ENCODE results near the gene GRM7.

Gene GRM7

DNA sequence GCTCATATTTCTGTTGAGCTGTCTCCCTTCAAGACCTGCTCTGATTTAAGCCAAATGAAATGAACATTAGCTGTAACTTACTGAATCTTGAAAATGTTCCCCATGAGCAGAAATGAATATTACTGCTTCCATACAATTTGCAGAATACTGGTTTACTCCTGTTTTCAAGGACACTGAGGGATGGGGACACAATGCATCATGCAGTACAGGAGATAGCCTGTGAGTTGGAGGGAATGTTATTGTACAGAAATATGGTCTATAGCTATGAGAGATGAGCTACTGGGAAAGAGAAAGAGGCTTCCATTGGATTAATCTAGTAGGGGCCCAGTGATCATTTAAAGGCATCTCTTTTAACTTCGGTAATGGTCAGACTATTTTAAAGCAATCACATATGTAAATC, 798.2 kb downstream of the GRM7 start:
- no peak overlapping the region for H3K27ac Mint-ChIP-seq
- no peak overlapping the region for H3K4me3 Mint-ChIP-seq
- H3K4me1 Mint-ChIP-seq (ENCODE audit: low read depth) = no peaks in the 10 kb centered on the region
- H3K9me3 Mint-ChIP-seq = no peaks in the 10 kb centered on the region
- H3K27me3 Mint-ChIP-seq = peaks cover 3% of the 10 kb centered on the region
- H3K36me3 Mint-ChIP-seq (ENCODE audit: low read depth) = no peaks in the 10 kb centered on the region

- no peak overlapping the region for H3K4me3 Mint-ChIP-seq
- no peaks in the 10 kb centered on the region for H3K4me1 Mint-ChIP-seq (ENCODE audit: low read depth)
- no peaks in the 10 kb centered on the region for H3K36me3 Mint-ChIP-seq (ENCODE audit: low read depth)
- no peaks in the 10 kb centered on the region for H3K27me3 Mint-ChIP-seq
- H3K9me3 Mint-ChIP-seq = no peaks in the 10 kb centered on the region
- no peak overlapping the region for H3K27ac Mint-ChIP-seq
These were observed 802.9 kb downstream of the GRM7 start for GRCh38 chr3:7663771-7664170.

DNA sequence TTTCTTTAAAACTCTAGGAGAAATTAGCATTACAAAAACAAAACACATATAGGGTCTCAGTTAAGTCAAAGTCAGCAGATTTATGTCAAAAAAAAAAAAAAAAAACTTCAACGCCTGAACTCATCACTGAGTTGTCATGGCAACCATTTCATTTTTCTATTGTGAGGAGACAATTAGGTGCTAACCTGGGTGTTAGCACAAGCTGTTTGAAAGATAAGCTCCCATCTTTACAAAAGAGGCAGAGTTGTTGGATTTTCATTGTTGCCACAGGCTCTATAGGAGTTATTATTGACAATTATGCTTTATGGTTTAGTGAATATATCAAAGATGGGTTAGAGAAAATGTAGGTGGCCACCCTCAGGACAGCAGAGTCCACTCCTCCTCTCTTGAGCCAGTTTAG, 806.9 kb downstream of the GRM7 start:
- H3K9me3 Mint-ChIP-seq = no peaks in the 10 kb centered on the region
- H3K27ac Mint-ChIP-seq = no peak overlapping the region
- no peaks in the 10 kb centered on the region for H3K36me3 Mint-ChIP-seq (ENCODE audit: low read depth)
- H3K4me3 Mint-ChIP-seq = no peak overlapping the region
- H3K4me1 Mint-ChIP-seq (ENCODE audit: low read depth) = no peaks in the 10 kb centered on the region
- H3K27me3 Mint-ChIP-seq = no peaks in the 10 kb centered on the region

DNA sequence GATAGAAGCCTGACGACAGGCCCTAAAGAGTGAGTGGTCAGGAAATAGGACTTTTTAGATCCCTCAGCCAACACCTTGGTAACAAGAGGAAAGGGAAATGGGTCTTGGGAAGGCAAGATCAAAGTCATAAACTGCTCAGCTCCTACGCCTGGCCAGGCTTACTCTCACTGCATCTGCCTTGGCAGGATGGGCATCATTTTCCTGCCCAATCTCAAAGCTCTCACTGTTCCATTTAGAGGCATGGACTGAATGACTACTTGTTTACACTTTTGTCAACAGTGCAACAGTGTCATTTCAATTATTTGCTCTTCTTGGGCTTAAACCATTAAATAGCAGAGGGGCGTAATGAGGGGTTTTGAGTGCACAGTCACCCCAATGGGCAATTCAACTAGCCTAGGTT, 808.7 kb downstream of the GRM7 start:
- no peaks in the 10 kb centered on the region for H3K9me3 Mint-ChIP-seq
- no peak overlapping the region for H3K4me3 Mint-ChIP-seq
- no peaks in the 10 kb centered on the region for H3K36me3 Mint-ChIP-seq (ENCODE audit: low read depth)
- H3K27me3 Mint-ChIP-seq = no peaks in the 10 kb centered on the region
- no peaks in the 10 kb centered on the region for H3K4me1 Mint-ChIP-seq (ENCODE audit: low read depth)
- no peak overlapping the region for H3K27ac Mint-ChIP-seq

GRCh38 chr3:7678521-7678920, 817.6 kb downstream of the GRM7 start:
- H3K36me3 Mint-ChIP-seq (ENCODE audit: low read depth) = no peaks in the 10 kb centered on the region
- H3K9me3 Mint-ChIP-seq = peaks cover 5% of the 10 kb centered on the region
- no peak overlapping the region for H3K27ac Mint-ChIP-seq
- H3K4me1 Mint-ChIP-seq (ENCODE audit: low read depth) = no peaks in the 10 kb centered on the region
- H3K4me3 Mint-ChIP-seq = no peak overlapping the region
- no peaks in the 10 kb centered on the region for H3K27me3 Mint-ChIP-seq

DNA sequence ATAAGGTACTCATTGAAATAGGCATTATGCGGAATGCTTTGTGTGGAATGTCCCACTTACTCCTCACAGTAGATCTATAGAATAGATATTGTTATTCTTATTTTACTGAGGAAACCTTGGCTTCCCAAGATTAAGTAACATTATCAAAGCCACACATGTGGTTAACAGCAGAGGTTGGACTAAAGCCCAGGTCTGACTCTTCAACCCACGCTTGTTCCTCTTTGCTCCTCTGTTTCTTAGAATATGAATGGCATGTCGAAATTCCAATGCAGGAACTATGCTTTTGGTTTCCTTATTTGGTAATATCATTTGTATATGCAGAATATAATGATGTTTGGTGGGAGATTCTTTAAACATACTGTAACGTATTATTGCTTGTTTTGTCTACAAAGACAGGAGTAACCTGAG, 821.9 kb downstream of the GRM7 start:
- Mint-ChIP-seq H3K27me3 (no peaks in the 10 kb centered on the region), H3K4me1 (ENCODE audit: low read depth) (no peaks in the 10 kb centered on the region), H3K4me3 (no peak overlapping the region), H3K36me3 (ENCODE audit: low read depth) (no peaks in the 10 kb centered on the region), H3K9me3 (peaks cover 5% of the 10 kb centered on the region), H3K27ac (no peak overlapping the region)

DNA sequence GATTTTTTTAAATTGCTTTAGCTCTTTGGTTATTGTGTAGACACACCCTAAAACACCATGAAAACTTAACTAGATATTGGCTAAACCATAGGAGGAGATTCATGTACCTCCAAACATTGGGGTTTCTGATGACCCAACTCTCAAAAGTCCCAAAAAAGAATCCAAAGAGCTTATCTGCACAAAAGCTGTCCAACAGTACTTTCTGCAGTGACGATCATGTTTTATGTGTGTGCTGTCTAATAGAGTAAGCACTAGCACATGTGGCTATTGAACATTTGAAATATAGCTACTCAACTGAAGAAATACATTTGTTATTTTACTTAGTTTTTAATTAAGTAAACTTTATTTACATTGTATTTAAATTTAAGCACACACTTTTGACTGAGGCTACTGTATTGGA, 822.5 kb downstream of the GRM7 start:
- no peaks in the 10 kb centered on the region for H3K36me3 Mint-ChIP-seq (ENCODE audit: low read depth)
- H3K4me3 Mint-ChIP-seq = no peak overlapping the region
- no peaks in the 10 kb centered on the region for H3K27me3 Mint-ChIP-seq
- H3K27ac Mint-ChIP-seq = no peak overlapping the region
- H3K9me3 Mint-ChIP-seq = peaks cover 5% of the 10 kb centered on the region
- no peaks in the 10 kb centered on the region for H3K4me1 Mint-ChIP-seq (ENCODE audit: low read depth)

DNA sequence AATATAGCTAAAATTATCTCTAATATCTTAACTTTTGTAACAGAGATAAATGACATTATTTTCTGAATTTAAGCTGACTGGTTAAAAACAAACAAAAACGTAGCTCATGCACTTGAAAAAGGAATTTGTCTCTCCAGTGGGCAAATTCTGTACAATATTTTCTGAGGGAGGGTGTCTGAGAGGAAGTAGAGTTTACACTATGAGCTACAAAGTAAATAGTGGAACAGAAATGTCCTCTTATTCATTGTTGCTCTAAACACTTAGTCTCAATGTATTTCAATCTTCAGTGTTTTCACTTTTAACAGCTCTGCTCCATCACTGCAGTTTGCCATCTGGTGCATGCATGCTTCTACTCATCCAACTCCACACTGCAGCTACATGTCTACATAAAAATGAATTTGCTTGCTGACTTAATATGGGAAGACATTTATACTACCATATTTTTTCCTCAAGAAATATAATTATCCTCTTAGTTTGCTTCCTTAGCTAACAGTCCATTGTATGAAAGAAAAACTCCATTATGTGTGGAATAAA, 823.3 kb downstream of the GRM7 start:
- Mint-ChIP-seq H3K4me3 (no peak overlapping the region), H3K36me3 (ENCODE audit: low read depth) (no peaks in the 10 kb centered on the region), H3K27me3 (no peaks in the 10 kb centered on the region), H3K27ac (no peak overlapping the region), H3K9me3 (peaks cover 5% of the 10 kb centered on the region), H3K4me1 (ENCODE audit: low read depth) (no peaks in the 10 kb centered on the region)

GRCh38 chr3:7687428-7688147, 826.7 kb downstream of the GRM7 start:
- Mint-ChIP-seq H3K9me3 (no peaks in the 10 kb centered on the region), H3K4me1 (ENCODE audit: low read depth) (no peaks in the 10 kb centered on the region), H3K4me3 (no peak overlapping the region), H3K27me3 (no peaks in the 10 kb centered on the region), H3K36me3 (ENCODE audit: low read depth) (no peaks in the 10 kb centered on the region), H3K27ac (no peak overlapping the region)

DNA sequence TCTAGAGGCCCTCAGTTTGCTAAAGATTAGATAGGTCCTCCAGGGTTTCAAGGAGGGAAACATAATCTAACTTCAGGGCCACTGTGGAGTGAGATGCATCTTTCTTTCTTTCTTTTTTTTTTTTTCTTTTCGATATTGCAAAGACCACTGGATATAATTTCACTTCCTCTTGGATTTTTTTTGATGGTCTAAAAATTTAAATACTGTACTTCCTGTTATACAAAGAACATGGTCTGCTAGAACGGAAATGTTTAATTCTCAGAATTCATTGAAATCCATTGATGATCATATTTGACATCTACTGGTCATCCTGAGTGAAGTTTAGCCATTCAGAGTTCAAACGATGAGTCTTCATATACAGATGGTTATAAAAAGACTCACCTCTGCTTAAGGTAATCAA, 832.0 kb downstream of the GRM7 start:
- H3K4me1 Mint-ChIP-seq (ENCODE audit: low read depth) = no peaks in the 10 kb centered on the region
- no peak overlapping the region for H3K27ac Mint-ChIP-seq
- H3K4me3 Mint-ChIP-seq = no peak overlapping the region
- peaks cover 4% of the 10 kb centered on the region for H3K9me3 Mint-ChIP-seq
- H3K36me3 Mint-ChIP-seq (ENCODE audit: low read depth) = no peaks in the 10 kb centered on the region
- H3K27me3 Mint-ChIP-seq = no peaks in the 10 kb centered on the region

GRCh38 chr3:7693976-7694375, 833.1 kb downstream of the GRM7 start:
- H3K27me3 Mint-ChIP-seq = no peaks in the 10 kb centered on the region
- H3K27ac Mint-ChIP-seq = no peak overlapping the region

DNA sequence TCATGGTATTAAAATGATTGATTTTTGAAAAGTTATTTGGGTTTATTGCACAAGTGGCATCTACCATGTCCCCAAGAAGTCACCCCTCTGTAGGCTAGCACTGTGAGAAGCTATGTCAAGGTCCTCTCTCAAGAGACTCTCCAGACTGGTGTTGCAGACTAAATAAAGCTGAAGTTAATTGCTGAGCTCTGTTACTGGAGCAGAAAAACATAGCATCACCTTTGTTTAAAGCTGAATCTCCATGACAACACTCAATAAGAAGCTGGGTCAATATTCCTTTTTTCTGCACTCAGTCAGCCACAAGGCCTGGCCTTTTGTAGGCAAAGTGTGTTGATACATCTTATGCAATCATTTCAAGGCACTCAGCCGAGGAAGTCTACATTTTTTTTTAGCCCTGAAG, 834.1 kb downstream of the GRM7 start:
- no peak overlapping the region for H3K27ac Mint-ChIP-seq
- H3K4me3 Mint-ChIP-seq = no peak overlapping the region
- H3K4me1 Mint-ChIP-seq (ENCODE audit: low read depth) = no peaks in the 10 kb centered on the region
- no peaks in the 10 kb centered on the region for H3K27me3 Mint-ChIP-seq
- H3K9me3 Mint-ChIP-seq = peaks cover 4% of the 10 kb centered on the region
- H3K36me3 Mint-ChIP-seq (ENCODE audit: low read depth) = no peaks in the 10 kb centered on the region

More at GRCh38 chr3:7693976-7694375, 833.1 kb downstream of the GRM7 start:
- no peaks in the 10 kb centered on the region for H3K4me1 Mint-ChIP-seq (ENCODE audit: low read depth)
- no peaks in the 10 kb centered on the region for H3K36me3 Mint-ChIP-seq (ENCODE audit: low read depth)
- no peak overlapping the region for H3K4me3 Mint-ChIP-seq
- H3K9me3 Mint-ChIP-seq = peaks cover 4% of the 10 kb centered on the region

- no peaks in the 10 kb centered on the region for H3K36me3 Mint-ChIP-seq (ENCODE audit: low read depth)
- H3K27ac Mint-ChIP-seq = no peak overlapping the region
- no peak overlapping the region for H3K4me3 Mint-ChIP-seq
- H3K4me1 Mint-ChIP-seq (ENCODE audit: low read depth) = no peaks in the 10 kb centered on the region
- peaks cover 4% of the 10 kb centered on the region for H3K9me3 Mint-ChIP-seq
- no peaks in the 10 kb centered on the region for H3K27me3 Mint-ChIP-seq
These were observed 835.4 kb downstream of the GRM7 start for GRCh38 chr3:7696320-7696719.

DNA sequence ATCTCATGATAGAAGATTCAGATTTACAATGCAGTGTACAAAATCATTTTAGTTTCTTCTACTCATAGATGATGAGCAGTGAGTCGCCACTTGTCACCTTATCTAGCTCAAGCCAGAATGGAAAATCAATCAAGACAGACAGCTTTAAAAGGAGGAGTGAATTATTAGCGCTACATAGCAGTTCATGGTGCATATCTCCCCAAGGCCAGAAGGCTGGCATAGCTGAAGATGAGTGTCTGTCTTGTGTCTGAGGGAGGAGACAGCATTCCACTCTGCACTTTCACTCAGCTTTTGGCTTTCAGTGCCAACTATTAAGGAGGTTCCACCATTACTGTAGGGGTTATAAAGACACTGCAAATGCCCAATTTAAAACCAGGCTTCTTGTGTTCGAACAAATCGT, 836.6 kb downstream of the GRM7 start:
- H3K4me3 Mint-ChIP-seq = no peak overlapping the region

DNA sequence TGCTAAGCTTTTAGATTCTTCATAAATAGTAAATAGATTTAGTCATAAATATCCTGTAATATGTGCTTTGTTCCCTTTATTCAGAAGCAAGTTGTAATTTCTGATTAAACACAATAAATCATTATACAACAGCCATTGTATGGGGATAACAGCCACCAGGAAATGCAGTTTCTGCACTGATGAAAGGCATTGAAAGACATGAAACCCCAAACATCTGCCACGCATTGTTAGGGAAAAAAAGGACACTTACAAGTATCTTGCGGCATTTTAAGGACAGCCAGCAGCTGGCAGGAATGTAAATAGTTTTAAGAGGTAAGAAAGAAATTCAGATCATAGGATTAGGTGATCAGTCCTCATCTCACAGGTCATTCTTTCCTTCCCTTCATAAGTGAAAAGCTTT, 839.6 kb downstream of the GRM7 start:
- H3K9me3 Mint-ChIP-seq = no peaks in the 10 kb centered on the region
- no peak overlapping the region for H3K4me3 Mint-ChIP-seq
- no peaks in the 10 kb centered on the region for H3K27me3 Mint-ChIP-seq
- H3K4me1 Mint-ChIP-seq (ENCODE audit: low read depth) = no peaks in the 10 kb centered on the region
- no peaks in the 10 kb centered on the region for H3K36me3 Mint-ChIP-seq (ENCODE audit: low read depth)
- H3K27ac Mint-ChIP-seq = no peak overlapping the region

More for the DNA sequence above, 836.6 kb downstream of the GRM7 start:
- Mint-ChIP-seq H3K4me1 (ENCODE audit: low read depth) (no peaks in the 10 kb centered on the region), H3K36me3 (ENCODE audit: low read depth) (no peaks in the 10 kb centered on the region), H3K27ac (no peak overlapping the region), H3K27me3 (no peaks in the 10 kb centered on the region), H3K9me3 (peaks cover 4% of the 10 kb centered on the region)

- Mint-ChIP-seq H3K27ac (no peak overlapping the region), H3K4me1 (ENCODE audit: low read depth) (no peaks in the 10 kb centered on the region), H3K9me3 (no peaks in the 10 kb centered on the region), H3K4me3 (no peak overlapping the region), H3K36me3 (ENCODE audit: low read depth) (no peaks in the 10 kb centered on the region), H3K27me3 (no peaks in the 10 kb centered on the region)
These were observed 840.1 kb downstream of the GRM7 start for GRCh38 chr3:7700977-7701376.
